Measurements from ENCODE around the gene PTPRM. TPM values are rescaled to one million over a fixed set of nuclear protein-coding genes. Genes with fewer than 3 reads are reported as not detected.

Gene PTPRM
- polyA plus RNA-seq, 1 of the 3 experiments (the other 2 are of a cell fraction), result 16.0 TPM

GRCh38 chr18:8065773-8066172, 498.7 kb downstream of the PTPRM start (continued):
- TF ChIP-seq IRF3 (IDR thresholded peaks at IDR 0.05; ENCODE audit: low read depth, low read length) (no peak), EP300 (IDR thresholded peaks at IDR 0.05; ENCODE audit: borderline replicate concordance in 1 of 2, low read depth in 1 of 2, low read length in 1 of 2) (no peak), YY1 (IDR thresholded peaks at IDR 0.05; ENCODE audit: low read depth) (no peak), CHD2 (IDR thresholded peaks at IDR 0.05; ENCODE audit: low read length, partially characterized antibody) (no peak), JUND (IDR thresholded peaks at IDR 0.05) (no peak), MEF2A (IDR thresholded peaks at IDR 0.05; ENCODE audit: borderline replicate concordance, low read depth) (no peak), RXRA (IDR thresholded peaks at IDR 0.05; ENCODE audit: borderline replicate concordance, low read depth) (no peak), GATA2 (CRISPR knock-in tag; IDR thresholded peaks at IDR 0.05) (no peak), NRF1 (IDR thresholded peaks at IDR 0.05; ENCODE audit: low read depth, low read length) (no peak)

DNA sequence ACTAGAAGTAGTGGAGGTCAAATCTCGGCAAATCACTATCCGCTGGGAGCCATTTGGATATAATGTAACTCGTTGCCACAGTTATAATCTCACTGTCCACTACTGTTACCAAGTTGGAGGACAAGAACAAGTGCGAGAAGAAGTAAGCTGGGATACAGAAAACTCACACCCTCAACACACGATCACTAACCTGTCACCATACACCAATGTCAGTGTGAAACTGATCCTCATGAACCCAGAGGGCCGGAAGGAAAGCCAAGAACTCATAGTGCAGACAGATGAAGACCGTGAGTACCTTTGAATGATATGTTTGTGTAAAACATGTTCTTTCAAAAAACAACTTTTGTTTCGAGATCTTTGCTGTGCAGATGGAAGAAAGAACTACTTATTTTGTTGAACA, 502.6 kb downstream of the PTPRM start:
- ChIA-PET POLR2A (no interaction called here), CTCF (interaction anchor here (1.5 to 1.6 kb wide), 2 partner anchors 16 to 503 kb away, joined by 3 read pairs; partner anchors contain the start of gene PTPRM)
- Histone ChIP-seq H3K9me3 (no peaks in the 10 kb centered on the region), H3K9me2 (no peaks in the 10 kb centered on the region), H3K9ac (no peak overlapping the region), H2AFZ (ENCODE audit: low read depth) (no peak overlapping the region), H3K4me1 (ENCODE audit: control insufficient read depth in 1 of 2, insufficient read depth in 2 of 2, low read depth in 1 of 2, low read length in 1 of 2) (peaks cover 0 to 5% of the 10 kb centered on the region in 2 experiments; a peak in 1 of 4 replicates), H3K36me3 (replicated peaks in 1 of 2; ENCODE audit: control insufficient read depth in 1 of 2, insufficient read depth in 2 of 2, low read length in 1 of 2) (no peaks in the 10 kb centered on the region), H3K27me3 (ENCODE audit: insufficient read depth) (no peaks in the 10 kb centered on the region), H3K79me2 (ENCODE audit: insufficient read depth) (no peaks in the 10 kb centered on the region), H3K27ac (ENCODE audit: low read depth in 2 of 2, low read length in 1 of 2) (no peak overlapping the region), H3F3A (replicated peaks; ENCODE audit: insufficient read depth) (no peaks in the 10 kb centered on the region), H3K4me2 (no peak overlapping the region), H4K20me1 (ENCODE audit: insufficient read depth) (no peaks in the 10 kb centered on the region), H3K4me3 (ENCODE audit: low read depth in 2 of 2, low read length in 1 of 2) (no peak overlapping the region)
- no peak for TF ChIP-seq MEF2A (IDR thresholded peaks at IDR 0.05; ENCODE audit: borderline replicate concordance, low read depth)
- TF ChIP-seq RCOR1 (IDR thresholded peaks at IDR 0.05; ENCODE audit: low read length), result no peak
- TF ChIP-seq RFX5 (IDR thresholded peaks at IDR 0.05; ENCODE audit: low read length), result no peak
- no peak for TF ChIP-seq TCF12 (IDR thresholded peaks at IDR 0.05)
- TF ChIP-seq, protein P1, sequence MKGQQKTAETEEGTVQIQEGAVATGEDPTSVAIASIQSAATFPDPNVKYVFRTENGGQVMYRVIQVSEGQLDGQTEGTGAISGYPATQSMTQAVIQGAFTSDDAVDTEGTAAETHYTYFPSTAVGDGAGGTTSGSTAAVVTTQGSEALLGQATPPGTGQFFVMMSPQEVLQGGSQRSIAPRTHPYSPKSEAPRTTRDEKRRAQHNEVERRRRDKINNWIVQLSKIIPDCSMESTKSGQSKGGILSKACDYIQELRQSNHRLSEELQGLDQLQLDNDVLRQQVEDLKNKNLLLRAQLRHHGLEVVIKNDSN (IDR thresholded peaks at IDR 0.05; ENCODE audit: borderline replicate concordance, low read depth), result no peak
- TF ChIP-seq POLR2AphosphoS5 (IDR thresholded peaks at IDR 0.05; ENCODE audit: low read depth, low read length), result no peak
- no peak for TF ChIP-seq SIN3A (IDR thresholded peaks at IDR 0.05; ENCODE audit: borderline replicate concordance, low read depth, low read length)
- no peak for TF ChIP-seq FOSL2 (IDR thresholded peaks at IDR 0.05; ENCODE audit: borderline replicate concordance, low read depth)
- TF ChIP-seq, protein P2, sequence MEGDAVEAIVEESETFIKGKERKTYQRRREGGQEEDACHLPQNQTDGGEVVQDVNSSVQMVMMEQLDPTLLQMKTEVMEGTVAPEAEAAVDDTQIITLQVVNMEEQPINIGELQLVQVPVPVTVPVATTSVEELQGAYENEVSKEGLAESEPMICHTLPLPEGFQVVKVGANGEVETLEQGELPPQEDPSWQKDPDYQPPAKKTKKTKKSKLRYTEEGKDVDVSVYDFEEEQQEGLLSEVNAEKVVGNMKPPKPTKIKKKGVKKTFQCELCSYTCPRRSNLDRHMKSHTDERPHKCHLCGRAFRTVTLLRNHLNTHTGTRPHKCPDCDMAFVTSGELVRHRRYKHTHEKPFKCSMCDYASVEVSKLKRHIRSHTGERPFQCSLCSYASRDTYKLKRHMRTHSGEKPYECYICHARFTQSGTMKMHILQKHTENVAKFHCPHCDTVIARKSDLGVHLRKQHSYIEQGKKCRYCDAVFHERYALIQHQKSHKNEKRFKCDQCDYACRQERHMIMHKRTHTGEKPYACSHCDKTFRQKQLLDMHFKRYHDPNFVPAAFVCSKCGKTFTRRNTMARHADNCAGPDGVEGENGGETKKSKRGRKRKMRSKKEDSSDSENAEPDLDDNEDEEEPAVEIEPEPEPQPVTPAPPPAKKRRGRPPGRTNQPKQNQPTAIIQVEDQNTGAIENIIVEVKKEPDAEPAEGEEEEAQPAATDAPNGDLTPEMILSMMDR (IDR thresholded peaks at IDR 0.05), result no peak
- TF ChIP-seq EZH2phosphoT487 (IDR thresholded peaks at IDR 0.05; ENCODE audit: borderline replicate concordance, low read depth), result no peak
- WGBS (ENCODE audit: low lambda C conversion rate), result 66% methylated on average over 8 of the region's 8 CpGs
- DNase-seq, result no peak
